Sigmoid colon (tissue), 4 donors: Measurements from ENCODE around the gene C14orf132.

Experiments
- EP300 ChIP-seq, 4 donors: sonication (generic); formaldehyde crosslinking; IDR thresholded peaks; one replicate each; pipeline ENCODE4 v1.6.1; 2017; ENCODE audit warnings: antibody characterized with exemption in 4 of 4
- POLR2AphosphoS5 ChIP-seq, 4 donors: sonication (generic); formaldehyde crosslinking; IDR thresholded peaks; one replicate each; pipeline ENCODE4 v1.6.1; 2017; ENCODE audit warnings: antibody characterized with exemption in 4 of 4
- TF ChIP-seq, protein P1 (sequence below), 4 experiments: fragments of 450-650 bp in 3 of 4; fragments of 200-600 bp in 1 of 4; IDR thresholded peaks; one replicate each; pipeline ENCODE4 v1.5.1; 2016 to 2019; ENCODE audit warnings: antibody characterized with exemption in 4 of 4, mild to moderate bottlenecking in 3 of 4, moderate library complexity in 2 of 4

DNA sequence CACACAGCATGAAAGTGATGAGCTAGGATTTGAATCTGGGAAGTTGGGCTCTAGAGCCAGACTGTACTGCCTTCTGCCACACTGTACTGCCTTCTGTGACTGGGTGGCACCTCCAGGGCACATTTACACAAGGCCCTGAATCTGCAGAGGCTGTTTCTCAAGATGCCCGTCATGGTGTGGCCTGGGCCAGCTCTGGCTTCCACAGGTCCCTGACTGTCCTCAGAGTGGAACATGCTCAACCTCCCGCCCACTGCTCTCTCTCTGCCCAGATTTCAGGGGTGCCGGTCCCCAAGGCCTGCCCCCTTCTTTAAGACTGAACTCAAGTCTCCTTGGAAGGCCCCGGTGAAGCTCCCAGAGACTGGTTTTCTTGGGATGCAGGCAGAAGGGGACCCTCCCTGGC is 50.2 kb downstream of the C14orf132 start:
- TF ChIP-seq, protein P1, sequence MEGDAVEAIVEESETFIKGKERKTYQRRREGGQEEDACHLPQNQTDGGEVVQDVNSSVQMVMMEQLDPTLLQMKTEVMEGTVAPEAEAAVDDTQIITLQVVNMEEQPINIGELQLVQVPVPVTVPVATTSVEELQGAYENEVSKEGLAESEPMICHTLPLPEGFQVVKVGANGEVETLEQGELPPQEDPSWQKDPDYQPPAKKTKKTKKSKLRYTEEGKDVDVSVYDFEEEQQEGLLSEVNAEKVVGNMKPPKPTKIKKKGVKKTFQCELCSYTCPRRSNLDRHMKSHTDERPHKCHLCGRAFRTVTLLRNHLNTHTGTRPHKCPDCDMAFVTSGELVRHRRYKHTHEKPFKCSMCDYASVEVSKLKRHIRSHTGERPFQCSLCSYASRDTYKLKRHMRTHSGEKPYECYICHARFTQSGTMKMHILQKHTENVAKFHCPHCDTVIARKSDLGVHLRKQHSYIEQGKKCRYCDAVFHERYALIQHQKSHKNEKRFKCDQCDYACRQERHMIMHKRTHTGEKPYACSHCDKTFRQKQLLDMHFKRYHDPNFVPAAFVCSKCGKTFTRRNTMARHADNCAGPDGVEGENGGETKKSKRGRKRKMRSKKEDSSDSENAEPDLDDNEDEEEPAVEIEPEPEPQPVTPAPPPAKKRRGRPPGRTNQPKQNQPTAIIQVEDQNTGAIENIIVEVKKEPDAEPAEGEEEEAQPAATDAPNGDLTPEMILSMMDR (IDR thresholded peaks at IDR 0.05), result no peak
- TF ChIP-seq EP300 (IDR thresholded peaks at IDR 0.05) (no peak), POLR2AphosphoS5 (IDR thresholded peaks at IDR 0.05) (no peak)
